HG03103 (cell line): ENCODE results near the gene C16orf74.

Source experiments
- ATAC-seq: cut with Tn5 transposase; IDR thresholded peaks from one replicate; pipeline ENCODE4 v1.9.1; 2021; ENCODE audit warnings: low read depth; ENCODE audit not compliant: unreplicated experiment

Gene C16orf74

GRCh38 chr16:85777583-85778310 lies 26.9 kb upstream of the C16orf74 start:
- ATAC-seq, result no peak

- ATAC-seq, result no peak
These were observed 23.9 kb upstream of the C16orf74 start for GRCh38 chr16:85774811-85775210.

GRCh38 chr16:85774136-85774535 lies 23.2 kb upstream of the C16orf74 start:
- ATAC-seq, result no peak

- no peak for ATAC-seq
These were observed 22.1 kb upstream of the C16orf74 start for GRCh38 chr16:85773044-85773443.

GRCh38 chr16:85770741-85771140 lies 19.8 kb upstream of the C16orf74 start:
- no peak for ATAC-seq

GRCh38 chr16:85768199-85768598 lies 17.3 kb upstream of the C16orf74 start:
- ATAC-seq, result no peak

- ATAC-seq, result no peak
These were observed 16.6 kb upstream of the C16orf74 start for GRCh38 chr16:85767531-85767930.

- ATAC-seq, result no peak
These were observed 14.9 kb upstream of the C16orf74 start for GRCh38 chr16:85765767-85766166.

- no peak for ATAC-seq
These were observed 14.3 kb upstream of the C16orf74 start for GRCh38 chr16:85765211-85765610.

- ATAC-seq, result no peak
These were observed 12.7 kb upstream of the C16orf74 start for GRCh38 chr16:85763616-85764015.

GRCh38 chr16:85762970-85763369 lies 12.1 kb upstream of the C16orf74 start:
- ATAC-seq, result no peak

- ATAC-seq, result no peak
These were observed 11.0 kb upstream of the C16orf74 start for GRCh38 chr16:85761861-85762260.

GRCh38 chr16:85759631-85760419 lies 8.9 kb upstream of the C16orf74 start:
- ATAC-seq, result no peak

GRCh38 chr16:85759136-85759535 lies 8.2 kb upstream of the C16orf74 start:
- no peak for ATAC-seq

- no peak for ATAC-seq
These were observed 6.5 kb upstream of the C16orf74 start for GRCh38 chr16:85757341-85757822.

GRCh38 chr16:85755929-85756768 lies 5.3 kb upstream of the C16orf74 start:
- ATAC-seq, result no peak

GRCh38 chr16:85754413-85754812 lies 3.5 kb upstream of the C16orf74 start:
- no peak for ATAC-seq

- no peak for ATAC-seq
These were observed 3.1 kb upstream of the C16orf74 start for GRCh38 chr16:85753976-85754375.

GRCh38 chr16:85753559-85753958 lies 2.7 kb upstream of the C16orf74 start:
- ATAC-seq, result no peak

- ATAC-seq, result no peak
These were observed 1.9 kb upstream of the C16orf74 start for GRCh38 chr16:85752511-85753420.
